ENCODE data around the gene JAM3.

DNA sequence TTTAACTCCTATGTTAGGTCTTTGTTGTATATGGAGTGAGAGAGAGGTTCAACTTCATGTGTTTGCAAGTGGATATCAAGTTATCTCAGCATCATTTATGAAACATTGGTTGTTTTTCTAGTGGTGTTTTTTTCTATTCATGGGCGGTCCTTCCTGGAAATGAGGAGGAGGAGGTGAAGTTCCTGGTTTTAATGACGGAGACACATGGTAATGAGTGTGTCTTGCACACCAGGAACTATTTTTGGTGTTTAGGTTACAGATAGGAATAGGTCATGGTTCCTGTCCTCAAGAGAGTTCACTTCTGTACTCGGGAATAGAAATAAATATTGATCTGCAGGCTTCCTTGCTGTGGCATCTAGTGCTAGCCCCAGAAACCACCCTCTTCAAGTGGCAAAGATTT is 74.9 kb downstream of the JAM3 start:
- TF ChIP-seq, protein P1, sequence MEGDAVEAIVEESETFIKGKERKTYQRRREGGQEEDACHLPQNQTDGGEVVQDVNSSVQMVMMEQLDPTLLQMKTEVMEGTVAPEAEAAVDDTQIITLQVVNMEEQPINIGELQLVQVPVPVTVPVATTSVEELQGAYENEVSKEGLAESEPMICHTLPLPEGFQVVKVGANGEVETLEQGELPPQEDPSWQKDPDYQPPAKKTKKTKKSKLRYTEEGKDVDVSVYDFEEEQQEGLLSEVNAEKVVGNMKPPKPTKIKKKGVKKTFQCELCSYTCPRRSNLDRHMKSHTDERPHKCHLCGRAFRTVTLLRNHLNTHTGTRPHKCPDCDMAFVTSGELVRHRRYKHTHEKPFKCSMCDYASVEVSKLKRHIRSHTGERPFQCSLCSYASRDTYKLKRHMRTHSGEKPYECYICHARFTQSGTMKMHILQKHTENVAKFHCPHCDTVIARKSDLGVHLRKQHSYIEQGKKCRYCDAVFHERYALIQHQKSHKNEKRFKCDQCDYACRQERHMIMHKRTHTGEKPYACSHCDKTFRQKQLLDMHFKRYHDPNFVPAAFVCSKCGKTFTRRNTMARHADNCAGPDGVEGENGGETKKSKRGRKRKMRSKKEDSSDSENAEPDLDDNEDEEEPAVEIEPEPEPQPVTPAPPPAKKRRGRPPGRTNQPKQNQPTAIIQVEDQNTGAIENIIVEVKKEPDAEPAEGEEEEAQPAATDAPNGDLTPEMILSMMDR (IDR thresholded peaks at IDR 0.05) = no peak
- TF ChIP-seq, protein P2, sequence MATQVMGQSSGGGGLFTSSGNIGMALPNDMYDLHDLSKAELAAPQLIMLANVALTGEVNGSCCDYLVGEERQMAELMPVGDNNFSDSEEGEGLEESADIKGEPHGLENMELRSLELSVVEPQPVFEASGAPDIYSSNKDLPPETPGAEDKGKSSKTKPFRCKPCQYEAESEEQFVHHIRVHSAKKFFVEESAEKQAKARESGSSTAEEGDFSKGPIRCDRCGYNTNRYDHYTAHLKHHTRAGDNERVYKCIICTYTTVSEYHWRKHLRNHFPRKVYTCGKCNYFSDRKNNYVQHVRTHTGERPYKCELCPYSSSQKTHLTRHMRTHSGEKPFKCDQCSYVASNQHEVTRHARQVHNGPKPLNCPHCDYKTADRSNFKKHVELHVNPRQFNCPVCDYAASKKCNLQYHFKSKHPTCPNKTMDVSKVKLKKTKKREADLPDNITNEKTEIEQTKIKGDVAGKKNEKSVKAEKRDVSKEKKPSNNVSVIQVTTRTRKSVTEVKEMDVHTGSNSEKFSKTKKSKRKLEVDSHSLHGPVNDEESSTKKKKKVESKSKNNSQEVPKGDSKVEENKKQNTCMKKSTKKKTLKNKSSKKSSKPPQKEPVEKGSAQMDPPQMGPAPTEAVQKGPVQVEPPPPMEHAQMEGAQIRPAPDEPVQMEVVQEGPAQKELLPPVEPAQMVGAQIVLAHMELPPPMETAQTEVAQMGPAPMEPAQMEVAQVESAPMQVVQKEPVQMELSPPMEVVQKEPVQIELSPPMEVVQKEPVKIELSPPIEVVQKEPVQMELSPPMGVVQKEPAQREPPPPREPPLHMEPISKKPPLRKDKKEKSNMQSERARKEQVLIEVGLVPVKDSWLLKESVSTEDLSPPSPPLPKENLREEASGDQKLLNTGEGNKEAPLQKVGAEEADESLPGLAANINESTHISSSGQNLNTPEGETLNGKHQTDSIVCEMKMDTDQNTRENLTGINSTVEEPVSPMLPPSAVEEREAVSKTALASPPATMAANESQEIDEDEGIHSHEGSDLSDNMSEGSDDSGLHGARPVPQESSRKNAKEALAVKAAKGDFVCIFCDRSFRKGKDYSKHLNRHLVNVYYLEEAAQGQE (IDR thresholded peaks at IDR 0.05; ENCODE audit: insufficient read depth in 1 of 2, low read depth in 2 of 2, low read length in 1 of 2) = no peak
